HepG2 (cell line): ENCODE measurements around the gene TBL3. TPM values are rescaled to one million over a fixed set of nuclear protein-coding genes. Genes with fewer than 3 reads are reported as not detected.

Source experiments
- ATAC-seq: fragments of 200-7000 bp; cut with Tn5 transposase; 3 replicates; pipeline ENCODE4 v1.9.1; 2020; ENCODE audit warnings: mild to moderate bottlenecking, moderate library complexity
- BruUV-seq: library from RNA; stranded (reverse); fragments of 400-500 nt; replicated peaks from 2 replicates; lab custom pipeline; 2021; lab: Mats Ljungman, UMichigan
- CTCF ChIA-PET: fragments of 300-600 bp; formaldehyde crosslinking; extraction: SDS; loops from one replicate; lab custom pipeline; 2021; ENCODE audit warnings: low total read pairs, inconsistent platforms, low intra/inter-chr PET ratio; lab: Yijun Ruan, JAX
- POLR2A ChIA-PET: fragments of 350-600 bp; sonication (Branson Sonifier 250); formaldehyde crosslinking; loops from one replicate; lab custom pipeline; 2020; ENCODE audit warnings: antibody characterized with exemption, inconsistent platforms; lab: Yijun Ruan, JAX
- DNase-seq: peaks from one replicate; pipeline ENCODE4 v3.0.0-alpha.2; 2015; ENCODE audit warnings: low spot score
- FAIRE-seq: peaks from 3 replicates; lab custom pipeline; 2011; peaks lifted over from hg19 to GRCh38; lab: Jason Lieb, UNC
- H2AFZ ChIP-seq: one replicate; pipeline ENCODE4 v1.6.1; 2011; ENCODE audit warnings: low read length, inconsistent platforms
- H3K27ac ChIP-seq: fragments of 300-600 bp; 3 replicates; pipeline ENCODE4 v1.8.0; 2011; ENCODE audit warnings: mixed run types, mild to moderate bottlenecking, mixed read lengths, low read length, inconsistent platforms; ENCODE audit not compliant: insufficient read depth; ENCODE audit errors: extremely low read length
- H3K27me3 ChIP-seq, 2 experiments: fragments of 200-600 bp in 1 of 2; 2 replicates in 1 of 2; 3 replicates in 1 of 2; pipeline versions ENCODE4 v1.6.0 to v1.8.0; 2011; ENCODE audit warnings: low read length in 2 of 2, mild to moderate bottlenecking in 2 of 2, moderate library complexity in 2 of 2, inconsistent platforms in 1 of 2; ENCODE audit not compliant: insufficient read depth in 2 of 2, control insufficient read depth in 1 of 2
- H3K36me3 ChIP-seq, 2 experiments: fragments of 200-600 bp in 1 of 2; replicated peaks in 1 of 2; 2 replicates in 1 of 2; 3 replicates in 1 of 2; pipeline versions ENCODE4 v1.5.1 to v1.8.0; 2011; ENCODE audit warnings: low read length in 2 of 2, inconsistent platforms in 1 of 2; ENCODE audit not compliant: insufficient read depth in 2 of 2, control insufficient read depth in 1 of 2
- H3K4me1 ChIP-seq: 2 replicates; pipeline ENCODE4 v1.5.1; 2012; ENCODE audit warnings: low read length, inconsistent platforms; ENCODE audit not compliant: insufficient read depth
- H3K4me2 ChIP-seq: 2 replicates; pipeline ENCODE4 v1.6.0; 2011; ENCODE audit warnings: low read depth, low read length, inconsistent platforms
- H3K4me3 ChIP-seq, 3 experiments: fragments of 200-600 bp in 1 of 3; sonication (generic), shearing (Covaris generic) in 1 of 3; replicated peaks in 1 of 3; 2 replicates each; pipeline ENCODE4 v1.5.1; 2011 to 2016; ENCODE audit warnings: low read length in 3 of 3, inconsistent platforms in 2 of 3, low read depth in 2 of 3, mild to moderate bottlenecking in 2 of 3, control low read depth in 1 of 3, mixed read lengths in 1 of 3; ENCODE audit not compliant: insufficient read depth in 1 of 3
- H3K79me2 ChIP-seq: one replicate; pipeline ENCODE4 v1.6.1; 2011; ENCODE audit warnings: low read length, inconsistent platforms; ENCODE audit not compliant: insufficient read depth
- H3K9ac ChIP-seq: 2 replicates; pipeline ENCODE4 v1.6.0; 2011; ENCODE audit warnings: mild to moderate bottlenecking, low read depth, low read length, inconsistent platforms; ENCODE audit not compliant: insufficient read depth
- H3K9me3 ChIP-seq: 2 replicates; pipeline ENCODE4 v1.5.1; 2012; ENCODE audit warnings: mild to moderate bottlenecking, low read length
- H4K20me1 ChIP-seq: 2 replicates; pipeline ENCODE4 v1.6.0; 2011; ENCODE audit warnings: inconsistent platforms, mild to moderate bottlenecking, low read length, moderate library complexity; ENCODE audit not compliant: insufficient read depth
- ESRRA ChIP-seq: sonication (generic); formaldehyde crosslinking; IDR thresholded peaks from 2 replicates; pipeline ENCODE4 v1.5.1; 2020; ENCODE audit warnings: mild to moderate bottlenecking, low read depth, missing genetic modification reagents
- FOSL1 ChIP-seq: sonication (generic); formaldehyde crosslinking; IDR thresholded peaks from 2 replicates; pipeline ENCODE4 v1.9.0; 2021; ENCODE audit warnings: missing genetic modification reagents, borderline replicate concordance
- KDM3A ChIP-seq: IDR thresholded peaks from 2 replicates; pipeline ENCODE4 v1.6.1; 2018; ENCODE audit warnings: low read depth, missing compliant biosample characterization
- MZF1 ChIP-seq: sonication (generic); formaldehyde crosslinking; IDR thresholded peaks from 2 replicates; pipeline ENCODE4 v1.8.1; 2023; ENCODE audit warnings: mild to moderate bottlenecking, missing genetic modification reagents, borderline replicate concordance
- PITX1 ChIP-seq: sonication (generic); formaldehyde crosslinking; IDR thresholded peaks from 2 replicates; pipeline ENCODE4 v1.5.1; 2020; ENCODE audit warnings: mild to moderate bottlenecking, missing genetic modification reagents
- ZMYM4 ChIP-seq: sonication (generic); formaldehyde crosslinking; IDR thresholded peaks from 2 replicates; pipeline ENCODE4 v1.8.1; 2023; ENCODE audit warnings: mild to moderate bottlenecking, missing genetic modification reagents
- ZNF30 ChIP-seq: sonication (generic); formaldehyde crosslinking; IDR thresholded peaks from 2 replicates; pipeline ENCODE4 v1.5.0; 2020; ENCODE audit warnings: mild to moderate bottlenecking, missing genetic modification reagents
- ZNF558 ChIP-seq: sonication (generic); formaldehyde crosslinking; IDR thresholded peaks from 2 replicates; pipeline ENCODE4 v1.9.0; 2022; ENCODE audit warnings: mild to moderate bottlenecking, missing genetic modification reagents, borderline replicate concordance
- ZNF883 ChIP-seq: sonication (generic); formaldehyde crosslinking; IDR thresholded peaks from 2 replicates; pipeline ENCODE4 v1.5.1; 2020; ENCODE audit warnings: mild to moderate bottlenecking, missing genetic modification reagents; ENCODE audit errors: not compliant biosample characterization
- WGBS: methylation state at CpG from one replicate; pipeline ENCODE4 v1.1.6; 2017; ENCODE audit warnings: low lambda C conversion rate; 5-methylcytosine and 5-hydroxymethylcytosine counted together
- in situ Hi-C: cut with HindIII; loops from 2 replicates; pipeline ENCODE4 v1.10.0; 2017; ENCODE audit warnings: low pct_unique_long_range_greater_than_20kb; ENCODE audit not compliant: extremely low pct_ligation_motif_present
- intact Hi-C: fragments of 100-400 bp; cut with micrococcal nuclease; formaldehyde crosslinking; loops from one replicate; pipeline ENCODE4 v1.10.0; 2022; ENCODE audit not compliant: unreplicated experiment
- polyA plus RNA-seq, 8 experiments: library from polyadenylated mRNA; depleted of rRNA in 3 of 8; stranded (reverse) in 7 of 8; unstranded in 1 of 8; fragments of >200 nt; fragmentation: Illumina TruSeq in 4 of 8; extraction: Trizol in 4 of 8; gene quantifications; 2 replicates each; pipeline versions ENCODE4 v1.2.1 to v1.2.3, GENCODE V29; 2011 to 2016; ENCODE audit warnings: low read depth in 4 of 8, missing spikeins in 1 of 8, mixed read lengths in 1 of 8; ENCODE audit not compliant: insufficient read depth in 1 of 8
- total RNA-seq, 5 experiments: library from RNA; depleted of rRNA; stranded (reverse); fragments of >200 nt; fragmentation: Illumina TruSeq; extraction: Trizol; gene quantifications; 2 replicates each; pipeline ENCODE4 v1.2.3, GENCODE V29; 2016; ENCODE audit warnings: low read depth in 1 of 5

Gene TBL3
- total and polyA plus RNA-seq, 2 of the 13 experiments (the other 11 are each of a cell fraction or from before 2014, with no cell fraction given) = 16.8 to 38.0 TPM

DNA sequence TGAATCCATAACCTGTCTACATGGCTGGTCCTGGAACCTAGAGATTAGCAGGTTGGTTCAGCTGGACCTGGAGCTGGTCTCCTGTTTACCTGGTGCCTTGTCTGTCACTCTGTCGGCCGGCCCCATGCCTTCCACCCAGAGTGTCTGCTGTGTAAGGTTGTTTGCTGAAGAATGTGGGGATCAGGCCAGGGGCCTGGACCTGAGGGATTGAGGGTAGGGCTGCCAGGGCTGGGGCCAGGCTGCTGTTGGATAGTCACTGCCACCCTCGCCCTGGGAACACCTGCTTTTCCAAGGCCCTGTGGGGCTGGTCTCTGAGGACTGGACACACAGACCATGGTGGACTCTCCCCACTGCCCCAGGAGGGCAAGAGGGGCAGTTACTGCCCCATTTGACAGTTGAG is 56.3 kb downstream of the TBL3 start:
- ChIA-PET CTCF (no interaction called here), POLR2A (interaction anchor here (0.8 to 6.2 kb wide), 5 partner anchors 7 to 125 kb away, joined by 4 to 62 read pairs (median 7); partner anchors contain the start of genes NTHL1 and TSC2)
- no peak for TF ChIP-seq KDM3A (CRISPR knock-in tag)
- TF ChIP-seq MZF1 (CRISPR knock-in tag) = no peak
- 0 out of 2 replicates have a peak, but pooled peaks have one; percentile 24 for TF ChIP-seq PITX1 (CRISPR knock-in tag)
- TF ChIP-seq FOSL1 (CRISPR knock-in tag) = no peak
- 0 out of 2 replicates have a peak, but pooled peaks have one; percentile 8 for TF ChIP-seq ZMYM4 (CRISPR knock-in tag)
- 0 out of 2 replicates have a peak, but pooled peaks have one; percentile 2 for TF ChIP-seq ZNF30
- TF ChIP-seq ZNF883 = peak; percentile 28
- peaks cover 3% of the 10 kb centered on the region for H3K79me2 ChIP-seq
- no peak overlapping the region for H2AFZ ChIP-seq
- peak overlapping the region; percentile 89 for H3K4me2 ChIP-seq
- no TSS peak for BruUV-seq
- H4K20me1 ChIP-seq = 0 out of 2 replicates have a peak, but pooled peaks cover 7% of the 10 kb centered on the region
- H3K9ac ChIP-seq = peak overlapping the region; percentile 54
- DNase-seq (no peak), FAIRE-seq (no peak), ATAC-seq (no peak)
- in situ Hi-C loops = no loop called here
- H3K27me3 ChIP-seq = peaks cover 1 to 9% of the 10 kb centered on the region in 2 experiments; a peak in 2 of 5 replicates
- H3K4me3 ChIP-seq = peak overlapping the region; percentile 59 to 79 (median 77); a peak in 5 of 6 replicates
- peaks cover 73% of the 10 kb centered on the region for H3K4me1 ChIP-seq
- intact Hi-C loops = no loop called here
- H3K36me3 ChIP-seq = no peaks in the 10 kb centered on the region; a peak in 1 of 5 replicates
- no peak overlapping the region for H3K27ac ChIP-seq
- no CpG with 5 or more reads among the region's 3 CpGs for WGBS
- H3K9me3 ChIP-seq = no peaks in the 10 kb centered on the region

DNA sequence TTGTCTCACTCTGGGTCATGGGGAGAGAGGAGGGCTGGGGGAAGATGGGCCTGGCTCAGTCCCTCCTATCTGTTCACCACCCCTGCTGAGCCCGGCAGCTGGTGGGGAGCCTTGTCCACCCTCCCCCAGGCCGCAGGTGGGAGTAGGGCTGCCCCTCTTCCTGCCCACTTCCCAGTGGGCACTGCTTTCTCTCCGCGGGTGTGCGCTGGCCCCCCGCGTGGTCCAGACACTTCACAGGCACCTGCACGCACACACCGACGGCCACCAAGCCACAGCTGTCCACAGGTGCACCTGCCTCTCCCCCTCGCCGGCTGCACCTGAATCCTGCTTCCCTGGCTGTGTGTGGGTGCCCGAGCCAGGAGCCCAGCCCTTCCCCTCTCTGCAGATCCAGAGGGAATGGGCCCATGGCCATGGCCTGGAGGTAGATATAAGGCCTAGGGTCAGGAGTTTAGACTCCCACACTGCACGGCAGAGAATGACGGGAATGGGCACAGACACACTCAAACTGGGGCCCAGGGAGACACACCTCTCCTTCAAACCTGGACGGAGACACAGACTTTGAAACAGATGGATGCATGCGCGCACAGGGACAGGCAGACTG is 56.9 kb downstream of the TBL3 start:
- peaks cover 1 to 9% of the 10 kb centered on the region in 2 experiments; a peak in 2 of 5 replicates for H3K27me3 ChIP-seq
- TF ChIP-seq ZNF558 (CRISPR knock-in tag) (no peak), ZMYM4 (CRISPR knock-in tag) (0 out of 2 replicates have a peak, but pooled peaks have one; percentile 1), ESRRA (CRISPR knock-in tag) (no peak)
- TF ChIP-seq, all 625 proteins: peak for 1
- Histone ChIP-seq H3K9me3 (no peaks in the 10 kb centered on the region), H2AFZ (no peak overlapping the region), H3K4me3 (no peak overlapping the region), H3K79me2 (peaks cover 3% of the 10 kb centered on the region), H3K9ac (0 out of 2 replicates have a peak overlapping the region, but pooled peaks have one; percentile 54), H4K20me1 (0 out of 2 replicates have a peak, but pooled peaks cover 7% of the 10 kb centered on the region), H3K4me1 (peaks cover 76% of the 10 kb centered on the region), H3K4me2 (peak overlapping the region; percentile 89), H3K36me3 (no peaks in the 10 kb centered on the region; a peak in 1 of 5 replicates), H3K27ac (no peak overlapping the region)
- DNase-seq (no peak), FAIRE-seq (no peak), ATAC-seq (no peak)
- TSS peak; percentile 37 for BruUV-seq
- intact Hi-C loops (no loop called here), in situ Hi-C loops (no loop called here)
- 91% methylated on average over 16 of the region's 18 CpGs for WGBS
- CTCF ChIA-PET = no interaction called here
- POLR2A ChIA-PET = interaction anchor here (1.8 to 6.2 kb wide), 3 partner anchors 7 to 20 kb away, joined by 6 to 62 read pairs (median 14); no protein-coding TSS in a partner anchor
